Fibroblast of lung (primary cell): ENCODE measurements around the gene ZNF214. TPM values are rescaled to one million over a fixed set of nuclear protein-coding genes. Genes with fewer than 3 reads are reported as not detected.

Experiments used
- polyA plus RNA-seq, 2 donors: library from polyadenylated mRNA; depleted of rRNA in 1 of 2; stranded (reverse) in 1 of 2; unstranded in 1 of 2; fragments of >200 nt; gene quantifications; 2 replicates each; pipeline ENCODE4 v1.2.1, GENCODE V29; 2011 to 2012; ENCODE audit warnings: missing spikeins in 1 of 2
- total RNA-seq: library from RNA; depleted of rRNA; stranded (reverse); fragments of >200 nt; gene quantifications from 2 replicates; pipeline ENCODE4 v1.2.1, GENCODE V29; 2014

ZNF214 gene
- total and polyA plus RNA-seq, 2 donors (not counting 1 experiment from before 2014, with no cell fraction given), result 1.8 to 9.9 TPM

Other genes with a start within 250 kb of the ZNF214 start
- gene OR2AG2, start 248.4 kb downstream of the ZNF214 start, total RNA-seq, result under 0.01 TPM in 2 replicates
- gene OR2AG2, start 248.4 kb downstream of the ZNF214 start, polyA plus RNA-seq, result 0.03 and 0.26 TPM in 2 replicates
- gene OR2AG1, start 237.3 kb downstream of the ZNF214 start, total RNA-seq, result not detected in 2 replicates
- gene OR2AG1, start 237.3 kb downstream of the ZNF214 start, polyA plus RNA-seq, result not detected in 2 replicates
- gene OR6A2, start 220.7 kb downstream of the ZNF214 start, total RNA-seq, result under 0.01 and 0.17 TPM in 2 replicates
- 0.03 TPM in 1 of 2 replicates, not detected in the other for gene OR6A2, start 220.7 kb downstream of the ZNF214 start, polyA plus RNA-seq
- gene OR10A5, start 174.7 kb downstream of the ZNF214 start, total RNA-seq, result not detected in 2 replicates
- gene OR10A5, start 174.7 kb downstream of the ZNF214 start, polyA plus RNA-seq, result not detected in 2 replicates
- gene OR10A2, start 157.3 kb downstream of the ZNF214 start, total RNA-seq, result not detected in 2 replicates
- gene OR10A2, start 157.3 kb downstream of the ZNF214 start, polyA plus RNA-seq, result not detected in 2 replicates
- gene OR10A4, start 143.7 kb downstream of the ZNF214 start, total RNA-seq, result not detected in 2 replicates
- gene OR10A4, start 143.7 kb downstream of the ZNF214 start, polyA plus RNA-seq, result not detected in 2 replicates
- 0.26 and 0.33 TPM in 2 replicates for gene OR2D2, start 127.8 kb downstream of the ZNF214 start, total RNA-seq
- gene OR2D2, start 127.8 kb downstream of the ZNF214 start, polyA plus RNA-seq, result not detected in 2 replicates
- not detected in 2 replicates for gene OR2D3, start 99.3 kb downstream of the ZNF214 start, total RNA-seq
- not detected in 2 replicates for gene OR2D3, start 99.3 kb downstream of the ZNF214 start, polyA plus RNA-seq
- gene ZNF215, start 93.9 kb downstream of the ZNF214 start, total RNA-seq, result 3.6 and 4.1 TPM in 2 replicates
- 2.7 and 3.8 TPM in 2 replicates for gene ZNF215, start 93.9 kb downstream of the ZNF214 start, polyA plus RNA-seq
- under 0.01 and 0.17 TPM in 2 replicates for gene NLRP14, start 133 bp upstream of the ZNF214 start, total RNA-seq
- gene NLRP14, start 133 bp upstream of the ZNF214 start, polyA plus RNA-seq, result 0.05 and 0.07 TPM in 2 replicates
- gene RBMXL2, start 68.7 kb upstream of the ZNF214 start, total RNA-seq, result under 0.01 TPM in 1 of 2 replicates, not detected in the other
- not detected in 2 replicates for gene RBMXL2, start 68.7 kb upstream of the ZNF214 start, polyA plus RNA-seq
- gene SYT9, start 231.6 kb upstream of the ZNF214 start, total RNA-seq, result not detected in 2 replicates
- gene SYT9, start 231.6 kb upstream of the ZNF214 start, polyA plus RNA-seq, result not detected in 2 replicates